Rectal smooth muscle tissue (tissue), 1 donor: ENCODE data around the gene ATG16L2.
"Not testable (repeated sequence)": the region's sequence is repeated elsewhere in the genome, so short reads cannot be mapped to it uniquely, and the experiment has no call there.

Source experiments
- H3K27ac ChIP-seq: one replicate; pipeline ENCODE4 v1.7.0; 2013; ENCODE audit warnings: low read depth, low read length, inconsistent platforms
- H3K27me3 ChIP-seq: one replicate; pipeline ENCODE4 v1.7.0; 2013; ENCODE audit warnings: low read length; ENCODE audit not compliant: control insufficient read depth, insufficient read depth
- H3K36me3 ChIP-seq: one replicate; pipeline ENCODE4 v1.7.0; 2013; ENCODE audit warnings: low read length; ENCODE audit not compliant: control insufficient read depth, insufficient read depth
- H3K4me1 ChIP-seq: one replicate; pipeline ENCODE4 v1.7.0; 2013; ENCODE audit warnings: low read length; ENCODE audit not compliant: control insufficient read depth, insufficient read depth
- H3K4me3 ChIP-seq: one replicate; pipeline ENCODE4 v1.7.0; 2013; ENCODE audit warnings: low read length
- H3K9ac ChIP-seq: one replicate; pipeline ENCODE4 v1.7.0; 2013; ENCODE audit warnings: low read length

ATG16L2 gene

DNA sequence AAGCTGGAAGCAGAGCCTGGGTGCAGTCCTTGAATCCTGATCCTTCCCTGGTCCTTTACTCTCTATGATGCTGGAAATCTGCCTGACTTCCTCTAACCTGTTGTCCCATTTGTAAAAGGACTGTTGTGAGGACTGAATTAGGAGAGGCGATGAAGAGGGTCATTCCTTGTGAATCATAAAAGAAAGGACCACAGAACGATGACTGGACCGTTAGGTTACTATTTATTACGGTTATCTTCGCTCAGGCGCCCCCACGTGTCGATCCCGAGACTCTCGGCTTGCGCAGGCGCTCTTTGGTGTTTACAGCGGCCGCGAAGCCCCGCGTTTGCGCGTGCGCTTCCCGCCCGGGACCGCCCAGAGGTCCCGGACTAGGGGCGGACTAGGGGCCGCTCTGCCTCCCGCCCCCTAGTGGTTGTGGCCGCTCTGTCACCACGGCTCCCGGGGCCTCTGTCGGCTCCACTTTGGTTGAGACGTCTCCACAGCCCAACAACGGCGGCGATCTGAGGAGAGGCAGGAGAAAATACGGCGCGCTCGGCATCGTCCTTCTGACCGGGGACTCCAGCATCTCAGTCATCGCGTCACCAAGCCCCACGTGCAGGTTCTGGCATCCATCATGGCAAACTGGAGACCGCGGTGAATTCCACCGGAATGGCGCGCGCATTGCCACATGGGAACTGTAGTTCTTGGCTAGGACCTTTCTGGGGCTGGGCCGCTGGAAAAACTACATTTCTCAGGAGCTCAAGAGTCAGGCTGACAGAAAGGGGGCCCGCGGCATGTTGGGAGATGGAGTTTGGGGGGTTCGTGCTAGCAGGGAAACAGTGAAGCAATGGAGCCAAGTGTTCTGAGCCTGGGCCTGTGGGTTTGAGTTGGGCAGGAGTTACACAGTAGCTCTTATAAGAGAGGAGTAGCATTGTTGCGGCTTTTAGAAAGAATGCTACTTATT is 20.5 kb upstream of the ATG16L2 start, which contains the start of gene STARD10:
Gene STARD10, minus strand, starts transcription at position 623 of the 943 bp plus-strand sequence. CDS start 12,866 bp downstream, outside the sequence.
- peak within 1 kb of the TSS; percentile 82 for H3K27ac ChIP-seq
- no peaks in the 10 kb centered on the region for H3K36me3 ChIP-seq
- H3K27me3 ChIP-seq, result no peaks in the 10 kb centered on the region
- H3K4me1 ChIP-seq, result peaks cover 12% of the 10 kb centered on the region
- peak within 1 kb of the TSS; percentile 74 for H3K9ac ChIP-seq
- peak within 1 kb of the TSS; percentile 91 for H3K4me3 ChIP-seq

DNA sequence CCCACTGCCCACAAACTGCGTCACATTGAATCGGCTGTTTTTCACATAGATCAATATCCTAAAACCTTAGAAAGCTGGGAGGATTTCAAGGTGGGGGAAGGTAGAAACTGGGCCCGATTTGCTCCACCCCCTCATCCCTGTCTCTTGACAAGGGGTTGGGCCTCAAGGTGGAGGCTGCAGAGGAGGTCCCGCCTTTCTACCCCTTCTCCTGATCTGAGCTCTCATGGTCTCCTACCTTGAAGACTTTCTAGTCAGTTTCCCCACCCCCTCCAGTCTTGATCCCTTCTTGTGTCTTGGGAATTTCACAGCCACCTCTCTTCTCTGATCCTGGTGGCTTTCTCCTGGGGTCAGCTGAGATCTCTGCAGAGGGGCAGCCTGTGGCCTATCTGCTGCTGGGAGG is 15.8 kb upstream of the ATG16L2 start:
- H3K9ac ChIP-seq, result no peak overlapping the region
- peaks cover 6% of the 10 kb centered on the region for H3K4me1 ChIP-seq
- H3K27ac ChIP-seq, result no peak overlapping the region
- no peaks in the 10 kb centered on the region for H3K27me3 ChIP-seq
- H3K4me3 ChIP-seq, result no peak overlapping the region
- H3K36me3 ChIP-seq, result no peaks in the 10 kb centered on the region

DNA sequence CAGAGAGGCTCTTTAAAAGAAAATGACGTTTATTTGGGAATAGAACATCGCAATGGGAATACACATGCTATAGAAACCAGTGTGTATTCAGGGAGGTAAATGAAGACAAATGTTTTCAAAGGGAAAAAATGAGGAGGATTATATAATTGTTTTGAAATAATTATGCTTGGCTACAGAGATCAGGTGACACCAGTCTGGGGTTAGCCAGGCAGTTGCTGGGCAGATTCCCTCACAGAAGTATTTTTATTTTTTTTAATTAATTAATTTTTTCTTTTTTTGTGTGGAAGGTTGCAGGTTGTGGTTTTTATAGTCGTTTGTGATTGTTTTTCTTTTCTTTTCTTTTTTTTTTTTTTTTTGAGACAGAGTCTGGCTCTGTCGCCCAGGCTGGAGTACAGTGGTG is 14.8 kb upstream of the ATG16L2 start:
- Histone ChIP-seq H3K27ac (no peak overlapping the region), H3K4me3 (no peak overlapping the region), H3K27me3 (no peaks in the 10 kb centered on the region), H3K9ac (no peak overlapping the region), H3K4me1 (peaks cover 1% of the 10 kb centered on the region), H3K36me3 (no peaks in the 10 kb centered on the region)

DNA sequence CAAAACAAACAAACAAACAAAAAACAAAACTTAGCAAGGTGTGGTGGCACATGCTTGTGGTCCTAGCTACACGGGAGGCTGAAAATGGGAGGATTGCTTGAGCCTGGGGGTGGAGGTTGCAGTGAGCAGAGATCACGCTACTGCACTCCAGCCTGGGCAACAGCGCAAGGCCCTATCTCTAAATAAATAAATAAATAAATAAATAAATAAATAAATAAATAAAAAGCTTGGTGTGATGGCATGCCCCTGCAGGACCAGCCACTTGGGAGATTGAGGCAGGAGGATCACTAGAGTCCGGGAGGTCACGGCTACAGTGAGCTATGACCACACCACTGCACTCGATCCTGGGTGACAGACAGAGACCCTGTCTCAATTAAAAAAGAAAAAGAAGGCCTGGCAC is 11.4 kb upstream of the ATG16L2 start:
- no peak overlapping the region for H3K4me3 ChIP-seq
- H3K9ac ChIP-seq, result no peak overlapping the region
- H3K27ac ChIP-seq, result no peak overlapping the region
- H3K4me1 ChIP-seq, result no peaks in the 10 kb centered on the region
- H3K36me3 ChIP-seq, result no peaks in the 10 kb centered on the region
- no peaks in the 10 kb centered on the region for H3K27me3 ChIP-seq

DNA sequence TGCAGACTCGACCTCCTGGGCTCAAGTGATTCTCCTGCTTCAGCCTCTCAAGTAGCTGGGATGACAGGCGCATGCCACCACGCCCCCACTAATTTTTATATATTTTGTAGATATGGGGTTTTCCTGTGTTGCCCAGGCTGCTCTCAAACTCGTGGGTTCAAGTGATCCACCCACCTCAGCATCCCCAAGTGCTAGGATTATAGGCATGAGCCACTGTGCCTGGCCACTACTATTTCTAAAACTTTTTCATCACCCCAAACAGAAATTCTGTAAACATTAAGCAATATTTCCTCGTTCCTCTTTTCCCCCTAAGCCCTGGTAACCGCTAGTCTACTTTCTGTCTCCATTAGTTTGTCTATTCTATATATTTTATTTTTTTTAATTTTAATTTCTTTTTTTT is 9.0 kb upstream of the ATG16L2 start:
- no peak overlapping the region for H3K27ac ChIP-seq

DNA sequence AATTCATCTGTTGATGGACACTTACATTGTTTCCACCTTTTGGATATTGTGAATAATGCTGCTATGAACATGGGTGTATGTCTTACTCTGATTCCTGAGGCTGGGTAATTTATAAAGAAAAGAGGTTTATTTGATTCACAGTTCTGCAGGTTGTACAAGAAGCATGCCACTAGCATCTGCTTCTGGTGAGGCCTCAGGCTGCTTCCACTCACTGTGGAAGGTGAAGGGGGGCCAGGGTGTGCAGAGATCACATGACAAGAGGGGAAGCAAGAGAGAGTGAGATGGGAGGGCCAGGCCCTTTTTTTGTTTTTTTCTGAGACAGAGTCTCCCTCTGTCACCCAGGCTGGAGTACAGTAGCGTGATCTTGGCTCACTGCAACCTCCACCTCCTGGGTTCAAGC is 7.8 kb upstream of the ATG16L2 start:
- H3K9ac ChIP-seq, H3K36me3 ChIP-seq, H3K4me1 ChIP-seq, H3K4me3 ChIP-seq, H3K27me3 ChIP-seq, H3K27ac ChIP-seq: not testable (repeated sequence)

More for the DNA sequence above, 9.0 kb upstream of the ATG16L2 start:
- H3K27me3 ChIP-seq, result no peaks in the 10 kb centered on the region
- H3K4me3 ChIP-seq, result no peak overlapping the region
- no peaks in the 10 kb centered on the region for H3K36me3 ChIP-seq
- no peaks in the 10 kb centered on the region for H3K4me1 ChIP-seq
- H3K9ac ChIP-seq, result no peak overlapping the region

DNA sequence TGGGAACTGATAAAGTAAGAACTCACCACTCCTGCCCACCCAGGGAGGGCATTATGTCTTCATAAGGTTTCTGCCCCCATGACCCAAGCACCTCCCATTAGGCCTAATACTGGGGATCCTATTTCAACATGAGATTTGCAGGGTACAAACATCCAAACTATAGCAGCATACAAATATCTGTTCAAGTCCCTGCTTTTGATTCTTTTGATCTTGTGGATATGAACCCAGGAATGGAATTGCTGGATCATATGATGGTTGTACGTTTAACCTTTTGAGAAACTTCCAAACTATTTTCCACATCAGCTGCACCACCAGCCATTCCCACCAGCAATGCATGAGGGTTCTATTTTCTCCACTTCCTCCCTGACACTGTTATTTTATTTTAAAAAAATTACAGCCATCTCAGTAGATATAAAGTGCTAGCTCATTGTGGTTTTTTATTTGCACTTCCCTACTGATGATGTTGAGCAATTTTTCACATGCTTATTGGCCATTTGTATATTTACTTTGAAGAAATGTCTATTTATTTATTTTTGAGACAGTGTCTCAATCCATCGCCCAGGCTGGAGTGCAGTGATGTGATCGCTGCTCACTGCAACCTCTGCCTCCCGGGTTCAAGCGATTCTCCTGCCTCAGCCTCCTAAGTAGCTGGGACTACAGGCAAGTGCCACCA is 7.1 kb upstream of the ATG16L2 start:
- Histone ChIP-seq H3K27ac (no peak overlapping the region), H3K36me3 (no peaks in the 10 kb centered on the region), H3K4me1 (no peaks in the 10 kb centered on the region), H3K9ac (no peak overlapping the region), H3K27me3 (no peaks in the 10 kb centered on the region), H3K4me3 (no peak overlapping the region)

DNA sequence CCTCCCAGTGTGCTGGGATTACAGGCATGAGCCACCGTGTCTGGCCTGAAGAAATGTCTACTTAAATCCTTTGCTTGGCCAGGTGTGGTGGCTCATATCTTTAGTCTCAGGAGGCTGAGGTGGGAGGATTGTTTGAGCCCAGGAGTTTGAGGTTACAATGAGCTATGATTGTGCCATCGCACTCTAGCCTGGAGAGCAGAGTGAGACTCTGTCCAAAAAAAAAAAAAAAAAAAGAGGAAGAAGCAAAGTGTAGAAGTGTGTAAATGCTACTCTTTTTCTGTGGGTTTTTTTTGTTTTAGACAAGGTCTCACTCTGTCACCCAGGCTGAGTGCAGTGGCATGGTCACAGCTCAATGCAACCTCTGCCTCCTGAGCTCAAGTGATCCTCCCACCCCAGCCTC is 6.4 kb upstream of the ATG16L2 start:
- Histone ChIP-seq H3K4me1 (peaks cover 5% of the 10 kb centered on the region), H3K27me3 (no peaks in the 10 kb centered on the region), H3K4me3 (no peak overlapping the region), H3K9ac (no peak overlapping the region), H3K36me3 (no peaks in the 10 kb centered on the region), H3K27ac (no peak overlapping the region)

DNA sequence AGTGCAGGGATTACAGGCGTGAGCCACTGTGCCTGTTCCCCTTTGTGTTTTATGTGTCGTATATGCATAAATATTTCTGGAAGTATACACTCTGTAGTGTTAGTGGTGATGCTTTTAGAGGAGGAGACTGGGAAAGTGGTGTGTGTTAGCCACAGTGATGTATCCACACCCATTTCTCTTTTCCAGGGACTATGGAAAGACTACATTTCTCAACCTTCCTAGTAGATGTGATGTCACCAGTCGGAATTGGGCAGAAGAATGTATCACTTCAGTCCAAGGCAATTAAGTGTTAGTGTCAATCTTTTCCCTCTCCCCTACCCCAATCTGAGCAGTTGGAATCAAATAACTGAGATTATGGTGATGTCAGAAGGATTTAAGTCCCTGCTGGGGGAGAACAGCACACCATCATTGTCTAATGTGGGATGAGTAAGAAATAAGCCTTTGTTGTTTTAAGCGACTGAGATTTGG is 5.8 kb upstream of the ATG16L2 start:
- Histone ChIP-seq H3K27me3 (no peaks in the 10 kb centered on the region), H3K4me1 (peaks cover 10% of the 10 kb centered on the region), H3K9ac (no peak overlapping the region), H3K4me3 (no peak overlapping the region), H3K27ac (no peak overlapping the region), H3K36me3 (no peaks in the 10 kb centered on the region)

DNA sequence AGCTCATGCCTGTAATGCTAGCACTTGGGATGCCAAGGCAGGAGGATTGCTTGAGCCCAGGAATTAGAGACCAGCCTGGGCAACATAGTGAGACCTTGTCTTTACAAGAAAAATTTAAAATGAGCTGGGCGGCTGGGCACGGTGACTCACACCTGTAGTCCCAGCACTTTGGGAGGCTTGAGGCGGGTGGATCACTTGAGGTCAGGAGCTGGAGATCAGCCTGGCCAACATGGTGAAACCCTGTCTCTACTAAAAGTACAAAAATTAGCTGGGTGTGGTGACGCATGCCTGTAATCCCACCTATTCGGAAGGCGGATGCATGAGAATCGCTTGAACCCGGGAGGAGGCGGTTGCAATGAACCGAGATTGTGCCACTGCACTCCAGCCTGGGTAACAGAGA is 2.5 kb upstream of the ATG16L2 start:
- not testable (repeated sequence) for H3K4me3 ChIP-seq, H3K36me3 ChIP-seq, H3K9ac ChIP-seq, H3K27me3 ChIP-seq, H3K27ac ChIP-seq
- H3K4me1 ChIP-seq, result peaks cover 13% of the 10 kb centered on the region

DNA sequence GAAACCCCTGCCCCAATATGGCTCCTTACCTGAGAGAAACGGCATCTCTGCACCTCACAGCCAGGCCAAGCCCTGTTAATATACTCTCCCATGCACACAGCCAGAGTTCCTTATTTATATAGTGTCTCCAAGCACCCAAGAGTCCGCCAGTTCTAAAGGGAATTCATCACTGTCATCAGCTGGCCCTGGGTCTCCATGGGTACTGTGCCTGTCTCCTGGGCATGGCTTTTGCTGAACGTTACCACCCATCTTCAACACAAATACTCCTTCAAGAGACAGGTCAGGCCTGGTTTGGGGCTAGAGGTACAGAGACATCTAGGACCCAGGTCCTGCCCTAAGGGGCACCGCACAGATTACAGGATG is 1.6 kb upstream of the ATG16L2 start:
- H3K9ac ChIP-seq, result peak overlapping the region; percentile 12
- H3K4me3 ChIP-seq, result peak overlapping the region; percentile 87
- peak overlapping the region; percentile 96 for H3K27ac ChIP-seq
- no peaks in the 10 kb centered on the region for H3K36me3 ChIP-seq
- H3K27me3 ChIP-seq, result no peaks in the 10 kb centered on the region
- peaks cover 13% of the 10 kb centered on the region for H3K4me1 ChIP-seq

DNA sequence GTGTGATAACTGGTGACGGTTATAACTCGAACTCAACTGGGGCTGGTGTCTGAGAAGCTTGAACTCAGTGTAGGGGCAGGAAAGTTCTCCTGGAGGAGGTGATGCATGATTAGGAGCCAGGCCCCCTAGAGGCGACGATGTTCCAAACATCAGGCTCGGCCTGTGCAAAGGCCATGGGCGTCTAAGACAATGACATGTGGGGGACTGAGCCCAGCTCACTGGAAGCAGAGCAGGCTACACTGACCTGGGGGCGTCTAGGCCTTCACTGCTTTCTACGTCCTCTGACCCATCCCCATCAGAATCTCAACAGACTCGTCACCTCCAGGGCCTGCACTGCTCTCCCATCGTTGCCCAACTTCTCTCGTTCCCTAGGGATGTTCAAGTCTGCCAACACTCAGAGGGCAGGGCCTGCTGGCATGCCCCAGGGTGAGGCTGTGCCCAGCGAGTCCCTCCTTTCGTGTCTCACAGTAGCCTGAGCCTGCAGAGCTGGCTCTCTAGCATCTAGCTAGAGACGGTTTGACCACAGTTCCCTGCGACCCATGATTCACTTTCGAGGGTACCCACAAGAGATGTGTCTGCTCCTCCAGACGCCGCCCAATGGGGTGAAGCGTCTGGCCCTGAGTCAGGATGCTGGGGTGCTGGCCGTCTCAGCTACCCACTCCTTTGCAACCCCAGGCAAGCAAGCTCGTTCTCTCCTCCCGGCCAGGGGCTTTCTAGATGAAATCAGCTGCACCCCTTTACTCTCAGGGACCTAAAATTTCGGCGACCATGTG is 1.1 kb upstream of the ATG16L2 start:
- H3K4me1 ChIP-seq, result peaks cover 13% of the 10 kb centered on the region
- peak overlapping the region; percentile 96 for H3K27ac ChIP-seq
- peak overlapping the region; percentile 91 for H3K9ac ChIP-seq
- H3K27me3 ChIP-seq, result no peaks in the 10 kb centered on the region
- peak overlapping the region; percentile 87 for H3K4me3 ChIP-seq
- no peaks in the 10 kb centered on the region for H3K36me3 ChIP-seq
